DND-41 (cell line): Measurements from ENCODE around the gene BGN.

Source experiments
- ATAC-seq: fragments of 200-7000 bp; cut with Tn5 transposase; 3 replicates; pipeline ENCODE4 v1.9.1; 2021; ENCODE audit warnings: low read depth; ENCODE audit not compliant: insufficient read depth
- DNase-seq: peaks from one replicate; pipeline ENCODE4 v3.0.0-alpha.2; 2020
- H2AFZ ChIP-seq: 2 replicates; pipeline ENCODE4 v1.6.0; 2012; ENCODE audit warnings: low read depth, low read length
- H3K27ac ChIP-seq: 2 replicates; pipeline ENCODE4 v1.5.1; 2012; ENCODE audit warnings: low read length, inconsistent platforms
- H3K27me3 ChIP-seq: fragments of 200-600 bp; sonication (generic); 2 replicates; pipeline ENCODE4 v1.6.0; 2012; ENCODE audit warnings: low read length, mild to moderate bottlenecking, inconsistent platforms; ENCODE audit not compliant: insufficient read depth, poor library complexity
- H3K36me3 ChIP-seq: 2 replicates; pipeline ENCODE4 v1.5.1; 2012; ENCODE audit warnings: low read length, inconsistent platforms; ENCODE audit not compliant: insufficient read depth
- H3K4me1 ChIP-seq: 2 replicates; pipeline ENCODE4 v1.5.1; 2012; ENCODE audit warnings: mild to moderate bottlenecking, low read length; ENCODE audit not compliant: insufficient read depth
- H3K4me2 ChIP-seq: 2 replicates; pipeline ENCODE4 v1.6.0; 2012; ENCODE audit warnings: mild to moderate bottlenecking, moderate library complexity, low read length, inconsistent platforms; ENCODE audit not compliant: insufficient read depth
- H3K4me3 ChIP-seq, 2 experiments: fragments of 200-600 bp in 1 of 2; shearing (Covaris generic) in 1 of 2; 2 replicates each; pipeline ENCODE4 v1.5.1; 2012 to 2016; ENCODE audit warnings: inconsistent platforms in 2 of 2, low read length in 2 of 2, mild to moderate bottlenecking in 2 of 2, low read depth in 1 of 2, moderate library complexity in 1 of 2
- H3K79me2 ChIP-seq: 2 replicates; pipeline ENCODE4 v1.6.0; 2012; ENCODE audit warnings: low read length, inconsistent platforms; ENCODE audit not compliant: insufficient read depth
- H3K9ac ChIP-seq: 2 replicates; pipeline ENCODE4 v1.6.0; 2012; ENCODE audit warnings: low read depth, mild to moderate bottlenecking, inconsistent platforms, low read length, moderate library complexity
- H3K9me3 ChIP-seq: 2 replicates; pipeline ENCODE4 v1.5.1; 2012; ENCODE audit warnings: low read length, moderate library complexity, mild to moderate bottlenecking, inconsistent platforms; ENCODE audit not compliant: insufficient read depth, severe bottlenecking
- H4K20me1 ChIP-seq: 2 replicates; pipeline ENCODE4 v1.6.0; 2012; ENCODE audit warnings: low read length; ENCODE audit not compliant: insufficient read depth
- CTCF ChIP-seq: IDR thresholded peaks from 2 replicates; pipeline ENCODE4 v1.5.1; 2012; ENCODE audit warnings: borderline replicate concordance, low read length, moderate library complexity, mild to moderate bottlenecking; ENCODE audit not compliant: poor library complexity, severe bottlenecking; ENCODE audit errors: extremely low read depth
- EZH2 ChIP-seq: IDR thresholded peaks from 3 replicates; pipeline ENCODE4 v1.6.1; 2012; ENCODE audit warnings: borderline replicate concordance, low read depth, mild to moderate bottlenecking, moderate library complexity, low read length, inconsistent platforms; ENCODE audit not compliant: severe bottlenecking

The BGN gene

GRCh38 chrX:153496590-153496959 lies 1.8 kb downstream of the BGN start:
- Histone ChIP-seq H3K9me3 (no peaks in the 10 kb centered on the region), H3K9ac (no peak overlapping the region), H3K27me3 (no peaks in the 10 kb centered on the region), H3K27ac (no peak overlapping the region), H3K36me3 (no peaks in the 10 kb centered on the region), H3K4me1 (no peaks in the 10 kb centered on the region), H4K20me1 (no peaks in the 10 kb centered on the region), H3K4me3 (no peak overlapping the region), H3K4me2 (no peak overlapping the region), H2AFZ (no peak overlapping the region), H3K79me2 (no peaks in the 10 kb centered on the region)
- TF ChIP-seq CTCF (no peak), EZH2 (no peak)
- DNase-seq: no peak
- no peak for ATAC-seq

GRCh38 chrX:153498453-153498852 lies 3.7 kb downstream of the BGN start:
- ATAC-seq (no peak), DNase-seq (no peak)
- TF ChIP-seq CTCF: no peak
- no peak for TF ChIP-seq EZH2
- H3K9me3 ChIP-seq: no peaks in the 10 kb centered on the region
- no peak overlapping the region for H3K4me2 ChIP-seq
- H2AFZ ChIP-seq: no peak overlapping the region
- H3K4me3 ChIP-seq: no peak overlapping the region
- no peak overlapping the region for H3K27ac ChIP-seq
- no peaks in the 10 kb centered on the region for H3K27me3 ChIP-seq
- H3K79me2 ChIP-seq: no peaks in the 10 kb centered on the region
- H3K36me3 ChIP-seq: no peaks in the 10 kb centered on the region
- H3K4me1 ChIP-seq: no peaks in the 10 kb centered on the region
- no peaks in the 10 kb centered on the region for H4K20me1 ChIP-seq
- no peak overlapping the region for H3K9ac ChIP-seq

GRCh38 chrX:153499341-153499740 lies 4.6 kb downstream of the BGN start:
- TF ChIP-seq CTCF (no peak), EZH2 (no peak)
- H3K4me2 ChIP-seq: no peak overlapping the region

GRCh38 chrX:153499876-153500275 lies 5.1 kb downstream of the BGN start:
- Histone ChIP-seq H3K4me2 (no peak overlapping the region), H3K4me3 (no peak overlapping the region), H3K4me1 (no peaks in the 10 kb centered on the region), H2AFZ (no peak overlapping the region), H3K9me3 (no peaks in the 10 kb centered on the region), H3K36me3 (no peaks in the 10 kb centered on the region), H3K9ac (no peak overlapping the region), H3K79me2 (no peaks in the 10 kb centered on the region), H3K27me3 (no peaks in the 10 kb centered on the region), H4K20me1 (no peaks in the 10 kb centered on the region), H3K27ac (no peak overlapping the region)
- TF ChIP-seq CTCF: no peak
- ATAC-seq (no peak), DNase-seq (no peak)

More at GRCh38 chrX:153499341-153499740, 4.6 kb downstream of the BGN start:
- Histone ChIP-seq H3K36me3 (no peaks in the 10 kb centered on the region), H3K27ac (no peak overlapping the region), H3K9ac (no peak overlapping the region), H3K4me1 (no peaks in the 10 kb centered on the region), H3K4me3 (no peak overlapping the region), H3K27me3 (no peaks in the 10 kb centered on the region), H3K79me2 (no peaks in the 10 kb centered on the region), H2AFZ (no peak overlapping the region), H4K20me1 (no peaks in the 10 kb centered on the region), H3K9me3 (no peaks in the 10 kb centered on the region)
- ATAC-seq (no peak), DNase-seq (no peak)
